Ovary (tissue), 3 donors: ENCODE data around the gene PRELID1.

Source experiments
- POLR2A ChIP-seq: fragments of 450-650 bp; IDR thresholded peaks from one replicate; pipeline ENCODE4 v1.6.1; 2017; ENCODE audit warnings: antibody characterized with exemption, mild to moderate bottlenecking, moderate library complexity
- TF ChIP-seq, protein P1 (sequence below), 3 donors: fragments of 450-650 bp in 2 of 3; fragments of 200-600 bp in 1 of 3; IDR thresholded peaks; one replicate each; pipeline versions ENCODE4 v1.5.1 to v1.8.0; 2016 to 2022; ENCODE audit warnings: antibody characterized with exemption in 3 of 3, mild to moderate bottlenecking in 1 of 3
- donor health status: DM: no; HTN: no; CAD: no.

- TF ChIP-seq, protein P1, sequence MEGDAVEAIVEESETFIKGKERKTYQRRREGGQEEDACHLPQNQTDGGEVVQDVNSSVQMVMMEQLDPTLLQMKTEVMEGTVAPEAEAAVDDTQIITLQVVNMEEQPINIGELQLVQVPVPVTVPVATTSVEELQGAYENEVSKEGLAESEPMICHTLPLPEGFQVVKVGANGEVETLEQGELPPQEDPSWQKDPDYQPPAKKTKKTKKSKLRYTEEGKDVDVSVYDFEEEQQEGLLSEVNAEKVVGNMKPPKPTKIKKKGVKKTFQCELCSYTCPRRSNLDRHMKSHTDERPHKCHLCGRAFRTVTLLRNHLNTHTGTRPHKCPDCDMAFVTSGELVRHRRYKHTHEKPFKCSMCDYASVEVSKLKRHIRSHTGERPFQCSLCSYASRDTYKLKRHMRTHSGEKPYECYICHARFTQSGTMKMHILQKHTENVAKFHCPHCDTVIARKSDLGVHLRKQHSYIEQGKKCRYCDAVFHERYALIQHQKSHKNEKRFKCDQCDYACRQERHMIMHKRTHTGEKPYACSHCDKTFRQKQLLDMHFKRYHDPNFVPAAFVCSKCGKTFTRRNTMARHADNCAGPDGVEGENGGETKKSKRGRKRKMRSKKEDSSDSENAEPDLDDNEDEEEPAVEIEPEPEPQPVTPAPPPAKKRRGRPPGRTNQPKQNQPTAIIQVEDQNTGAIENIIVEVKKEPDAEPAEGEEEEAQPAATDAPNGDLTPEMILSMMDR (IDR thresholded peaks at IDR 0.05) = no peak
- TF ChIP-seq POLR2A = no peak
Measured at GRCh38 chr5:177297922-177298321, 5.7 kb upstream of the PRELID1 start.
